Measurements from ENCODE around the gene F2. TPM values are rescaled to one million over a fixed set of nuclear protein-coding genes. Genes with fewer than 3 reads are reported as not detected.

F2 gene
- total RNA-seq, 1 experiment from 2014 or later, result 0.47 TPM

GRCh38 chr11:46729110-46730027, 10.4 kb downstream of the F2 start (continued):
- TF ChIP-seq CTCF (IDR thresholded peaks at IDR 0.05 in 2 of 3, conservative IDR thresholded peaks at IDR 0.05 in 1 of 3; ENCODE audit: borderline replicate concordance in 1 of 3, insufficient read depth in 1 of 3, low read depth in 2 of 3, low read length in 2 of 3), result no peak

DNA sequence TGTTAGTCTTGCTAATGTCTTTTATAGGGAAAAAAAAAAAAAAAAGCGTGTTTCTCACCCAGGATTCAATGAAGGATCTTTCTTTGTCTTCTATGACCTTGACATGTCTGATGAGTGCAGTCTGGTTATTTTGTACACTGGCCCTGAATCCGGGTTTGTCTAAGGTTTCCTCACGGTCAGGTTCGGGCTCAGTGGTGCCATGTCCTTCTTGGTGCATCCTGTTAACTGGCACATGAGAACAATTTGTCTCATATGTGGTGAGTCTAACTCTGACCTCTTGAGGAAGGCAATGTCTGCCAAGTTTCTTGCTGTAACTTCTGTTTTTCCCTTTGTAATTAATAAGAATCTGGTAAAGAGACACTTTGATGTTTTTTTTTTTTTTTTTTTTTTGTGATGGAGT, 12.5 kb downstream of the F2 start:
- no peaks in the 10 kb centered on the region for H4K20me1 ChIP-seq (ENCODE audit: insufficient read depth)
- no peaks in the 10 kb centered on the region for H3K4me1 ChIP-seq (ENCODE audit: control insufficient read depth in 1 of 2, insufficient read depth in 2 of 2, low read length in 2 of 2)
- no peak for ATAC-seq
- H3K9ac ChIP-seq (ENCODE audit: low read length), result no peak overlapping the region
- H3K79me2 ChIP-seq (ENCODE audit: insufficient read depth, low read length), result no peaks in the 10 kb centered on the region
- no peaks in the 10 kb centered on the region for H3K27me3 ChIP-seq (ENCODE audit: insufficient read depth, low read length)
- CTCF ChIA-PET, result no interaction called here
- intact Hi-C loops (cut with micrococcal nuclease), result no loop called here
- H2AFZ ChIP-seq (ENCODE audit: low read depth, low read length, poor library complexity, severe bottlenecking), result no peak overlapping the region
- H3K4me3 ChIP-seq (replicated peaks in 1 of 2; ENCODE audit: low read depth in 1 of 2, low read length in 2 of 2), result no peak overlapping the region
- H3K9me3 ChIP-seq (ENCODE audit: control insufficient read depth in 1 of 2, insufficient read depth in 1 of 2, low read depth in 1 of 2, low read length in 2 of 2), result no peaks in the 10 kb centered on the region
- TF ChIP-seq EZH2 (IDR thresholded peaks at IDR 0.05) (no peak), JUND (IDR thresholded peaks at IDR 0.05) (no peak), MAX (IDR thresholded peaks at IDR 0.05) (no peak), FOSL1 (IDR thresholded peaks at IDR 0.05; ENCODE audit: low read depth) (no peak), CTCF (IDR thresholded peaks at IDR 0.05 in 2 of 3, conservative IDR thresholded peaks at IDR 0.05 in 1 of 3; ENCODE audit: borderline replicate concordance in 1 of 3, insufficient read depth in 1 of 3, low read depth in 2 of 3, low read length in 2 of 3) (no peak), ZNF274 (IDR thresholded peaks at IDR 0.05; ENCODE audit: low read depth, low read length) (no peak), YY1 (IDR thresholded peaks at IDR 0.05; ENCODE audit: extremely low read depth, insufficient replicate concordance, low read depth, low read length) (no peak), EGR1 (IDR thresholded peaks at IDR 0.05; ENCODE audit: low read depth) (no peak), POLR2AphosphoS5 (IDR thresholded peaks at IDR 0.05; ENCODE audit: low read depth, low read length) (no peak)
- no peaks in the 10 kb centered on the region for H3K9me2 ChIP-seq (ENCODE audit: insufficient read depth)
- RAD21 ChIA-PET (ENCODE audit: low non-redundant PET in 1 of 2, low total read pairs in 2 of 2, uncharacterized antibody in 2 of 2, unreplicated experiment in 2 of 2), result no interaction called here
- BruUV-seq (replicated peaks), result no TSS peak
- no peak overlapping the region for H3K4me2 ChIP-seq (ENCODE audit: low read length)
- DNase-seq (ENCODE audit: low read depth, low spot score), result no peak
- POLR2A ChIA-PET, result no interaction called here
- H3K27ac ChIP-seq (ENCODE audit: low read depth, low read length), result no peak overlapping the region
- no peaks in the 10 kb centered on the region for H3K36me3 ChIP-seq (ENCODE audit: control insufficient read depth in 1 of 2, insufficient read depth in 2 of 2, low read length in 2 of 2)
